KOPT-K1 (cell line): ENCODE measurements around the gene CFC1.
"Not testable (repeated sequence)": the region's sequence is repeated elsewhere in the genome, so short reads cannot be mapped to it uniquely, and the experiment has no call there.

ENCODE experiments used
- H3K27ac ChIP-seq: fragments of 200-600 bp; sonication (generic); 2 replicates; pipeline ENCODE4 v1.5.1; 2016; ENCODE audit warnings: antibody characterized with exemption, mild to moderate bottlenecking, low read depth, low read length; ENCODE audit not compliant: poor library complexity, severe bottlenecking
- H3K36me3 ChIP-seq: fragments of 200-600 bp; sonication (generic); 2 replicates; pipeline ENCODE4 v1.5.1; 2017; ENCODE audit warnings: antibody characterized with exemption, mild to moderate bottlenecking, low read length, moderate library complexity; ENCODE audit not compliant: insufficient read depth
- H3K9me3 ChIP-seq: fragments of 200-600 bp; sonication (generic); 2 replicates; pipeline ENCODE4 v1.5.1; 2017; ENCODE audit warnings: antibody characterized with exemption, low read length, mild to moderate bottlenecking; ENCODE audit not compliant: insufficient read depth, poor library complexity, severe bottlenecking

The CFC1 gene

DNA sequence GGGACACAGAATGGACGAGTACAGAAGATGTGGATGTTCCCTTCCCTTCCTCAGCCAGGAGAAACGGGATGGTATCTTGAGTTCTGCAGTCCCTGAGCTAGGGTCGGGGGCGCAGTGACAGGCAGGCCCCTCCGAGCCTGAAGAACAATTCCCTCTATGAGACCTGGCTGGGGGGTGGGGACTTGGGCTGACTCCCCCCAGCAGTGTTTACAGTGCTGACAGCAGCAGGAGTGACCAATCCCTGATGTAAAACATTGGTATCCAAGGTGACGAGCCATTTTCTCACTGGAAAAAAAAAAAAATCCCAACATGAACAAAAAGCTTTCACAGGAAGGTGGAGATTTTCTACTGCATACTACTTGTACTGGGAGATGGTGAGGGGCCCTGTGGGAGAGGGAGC, at the start of gene CFC1:
CFC1 (minus strand) TSS at position 183 of the 400 bp plus-strand sequence. CDS start 288 bp downstream, outside the sequence.
- H3K27ac ChIP-seq, H3K9me3 ChIP-seq, H3K36me3 ChIP-seq: not testable (repeated sequence)

DNA sequence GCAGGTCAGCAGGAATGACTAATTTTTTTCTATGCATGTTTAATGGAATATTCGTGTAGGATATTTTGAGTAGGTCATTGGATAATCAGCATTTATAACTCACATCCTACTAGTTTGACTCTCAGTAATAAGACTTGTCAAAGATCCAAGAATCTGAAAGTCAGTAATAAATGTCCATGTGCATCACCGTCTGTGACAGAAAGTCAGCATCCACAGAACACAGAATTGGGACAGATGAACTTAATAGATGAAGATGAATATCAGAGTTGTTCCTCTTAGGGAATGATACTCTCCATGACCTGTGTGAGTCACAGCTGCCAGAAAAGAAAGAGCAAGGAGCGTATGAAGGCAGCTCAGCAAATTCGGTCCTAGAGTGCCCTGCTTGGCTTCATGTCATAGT, 42.3 kb upstream of the CFC1 start:
- not testable (repeated sequence) for H3K27ac ChIP-seq, H3K36me3 ChIP-seq, H3K9me3 ChIP-seq

DNA sequence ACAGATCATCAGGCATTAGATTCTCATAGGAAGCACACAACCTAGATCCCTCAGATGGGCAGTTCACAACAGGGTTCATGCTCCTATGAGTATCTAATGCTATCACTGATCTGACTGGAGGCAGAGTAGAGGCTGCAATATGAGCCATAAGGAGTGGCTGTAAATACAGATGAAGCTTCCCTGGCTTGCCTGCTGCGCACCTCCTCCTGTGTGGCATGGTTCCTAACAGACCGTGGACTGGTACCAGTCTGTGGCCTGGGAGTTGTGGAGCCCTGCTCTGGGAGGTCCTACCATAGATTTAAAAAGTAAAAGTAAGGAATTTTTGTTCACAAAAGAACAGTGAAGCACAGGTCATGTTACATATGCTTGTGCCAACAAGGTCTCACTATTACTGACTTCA, 39.6 kb upstream of the CFC1 start:
- H3K27ac ChIP-seq, H3K9me3 ChIP-seq, H3K36me3 ChIP-seq: not testable (repeated sequence)

DNA sequence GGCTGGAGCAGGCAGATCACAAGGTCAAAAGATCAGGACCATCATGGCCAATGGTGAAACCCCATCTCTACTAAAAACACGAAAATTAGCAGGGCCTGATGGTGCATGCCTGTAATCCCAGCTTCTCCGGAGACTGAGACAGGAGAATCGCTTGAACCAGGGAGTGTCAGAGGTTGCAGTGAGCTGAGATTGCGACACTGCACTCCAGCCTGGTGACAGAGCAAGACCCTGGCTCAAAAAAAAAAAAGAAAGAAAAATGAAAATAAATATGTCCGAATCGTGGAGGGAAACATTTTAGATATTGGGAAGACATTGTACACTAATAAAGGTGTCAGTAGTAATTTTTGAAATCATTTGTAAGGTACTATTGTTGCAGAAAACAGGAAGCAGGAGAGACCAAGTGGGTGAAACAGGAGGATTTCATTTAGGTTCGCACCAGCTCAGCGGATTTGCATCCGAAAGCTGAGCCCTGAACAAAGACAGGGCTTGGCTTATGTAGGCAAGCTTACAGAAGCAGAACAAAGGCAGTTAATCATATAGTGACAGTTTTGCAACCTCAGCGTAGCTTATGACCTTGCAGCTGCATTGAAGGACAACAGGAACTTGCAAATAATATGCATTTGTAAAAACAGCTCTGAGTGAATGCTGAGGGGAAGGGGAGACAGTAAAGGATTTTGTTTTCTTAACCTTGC, 29.6 kb upstream of the CFC1 start:
- not testable (repeated sequence) for H3K27ac ChIP-seq, H3K9me3 ChIP-seq, H3K36me3 ChIP-seq

DNA sequence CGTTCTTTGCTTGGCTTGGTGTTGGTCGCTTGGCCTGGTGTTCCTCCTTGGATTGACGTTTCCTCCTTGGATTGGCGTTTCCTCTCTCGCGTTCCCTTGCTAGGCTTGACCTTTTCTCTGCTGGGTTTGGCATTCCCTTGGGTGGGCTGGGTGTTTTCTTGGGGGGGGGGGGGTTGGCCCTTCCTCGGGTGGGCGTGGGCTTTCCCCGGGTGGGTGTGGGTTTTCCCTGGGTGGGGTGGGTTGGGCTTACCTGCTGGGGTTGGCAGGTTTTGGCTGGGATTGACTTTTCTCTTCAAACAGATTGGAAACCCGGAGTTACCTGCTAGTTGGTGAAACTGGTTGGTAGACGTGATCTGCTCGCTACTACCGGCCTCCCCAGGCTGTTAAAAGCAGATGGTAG, 11.8 kb upstream of the CFC1 start, which contains the start of gene POTEJ:
POTEJ (plus strand) TSS at position 301 of the 400 bp plus-strand sequence; CDS start at position 394, 93 bp downstream.
- not testable (repeated sequence) for H3K9me3 ChIP-seq, H3K36me3 ChIP-seq, H3K27ac ChIP-seq

DNA sequence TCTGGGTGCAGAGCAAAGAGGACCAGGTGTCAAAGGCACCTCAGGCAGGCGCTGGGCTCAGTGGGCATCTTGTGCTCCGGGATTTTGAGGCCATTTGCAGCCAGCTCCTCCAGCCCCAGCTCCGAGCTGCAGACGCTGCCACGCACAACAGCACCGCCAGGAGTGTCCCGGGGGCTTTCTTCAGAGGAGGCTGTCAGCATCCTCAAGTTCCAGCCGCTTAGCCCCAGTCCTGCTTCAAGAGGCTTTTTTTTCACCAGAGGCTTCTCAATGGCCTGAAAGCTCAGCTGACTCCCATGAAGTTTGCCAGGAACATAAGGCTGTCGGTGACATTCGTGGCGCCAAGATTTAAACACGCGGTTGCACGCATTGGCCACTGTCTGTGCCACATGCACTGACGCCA, 11.1 kb upstream of the CFC1 start:
- H3K9me3 ChIP-seq, H3K36me3 ChIP-seq, H3K27ac ChIP-seq: not testable (repeated sequence)

DNA sequence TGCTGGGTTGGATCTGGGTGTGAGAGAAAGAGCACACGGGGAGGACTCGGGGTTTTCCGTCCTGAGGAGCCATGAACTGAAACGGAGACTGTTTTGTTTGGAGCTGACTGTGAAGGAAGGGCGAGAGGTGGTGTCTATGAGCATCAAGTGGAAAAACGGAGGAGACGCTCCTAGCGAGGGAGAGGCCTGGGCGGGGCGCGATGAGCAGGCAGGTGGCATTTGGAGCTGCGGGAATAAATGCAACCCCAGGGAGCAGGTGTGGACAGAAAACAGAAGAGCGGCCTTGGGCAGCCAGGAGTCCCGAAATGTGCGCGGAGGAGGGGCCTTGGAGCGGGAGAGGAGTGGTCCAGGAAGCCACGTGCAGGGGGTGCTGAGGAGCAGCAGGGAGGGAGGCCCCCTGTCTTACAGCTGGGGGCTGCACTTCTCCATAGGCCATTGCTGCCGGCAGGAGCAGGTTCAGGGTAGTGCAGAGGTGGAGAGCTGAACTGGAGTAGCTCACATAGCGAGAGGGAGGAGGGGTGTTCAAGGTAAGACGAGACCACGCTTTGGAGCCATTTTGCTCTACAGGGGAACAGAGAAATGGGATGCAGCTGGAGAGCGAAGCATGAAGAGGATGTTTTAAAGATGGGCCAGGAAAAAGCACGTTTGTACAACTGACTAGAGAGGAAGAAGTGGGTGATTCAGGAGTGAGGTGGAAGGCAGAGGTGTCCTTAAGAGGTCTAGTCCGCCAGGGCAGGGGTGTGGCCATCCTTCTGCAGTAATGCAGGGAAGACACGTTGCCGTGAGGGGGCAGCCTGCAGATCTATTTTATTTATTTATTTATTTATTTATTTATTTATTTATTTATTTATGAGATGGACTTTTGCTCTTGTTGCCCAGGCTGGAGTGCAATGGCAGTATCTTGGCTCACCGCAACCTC, 9.9 kb upstream of the CFC1 start:
- H3K36me3 ChIP-seq, result not testable (repeated sequence)

DNA sequence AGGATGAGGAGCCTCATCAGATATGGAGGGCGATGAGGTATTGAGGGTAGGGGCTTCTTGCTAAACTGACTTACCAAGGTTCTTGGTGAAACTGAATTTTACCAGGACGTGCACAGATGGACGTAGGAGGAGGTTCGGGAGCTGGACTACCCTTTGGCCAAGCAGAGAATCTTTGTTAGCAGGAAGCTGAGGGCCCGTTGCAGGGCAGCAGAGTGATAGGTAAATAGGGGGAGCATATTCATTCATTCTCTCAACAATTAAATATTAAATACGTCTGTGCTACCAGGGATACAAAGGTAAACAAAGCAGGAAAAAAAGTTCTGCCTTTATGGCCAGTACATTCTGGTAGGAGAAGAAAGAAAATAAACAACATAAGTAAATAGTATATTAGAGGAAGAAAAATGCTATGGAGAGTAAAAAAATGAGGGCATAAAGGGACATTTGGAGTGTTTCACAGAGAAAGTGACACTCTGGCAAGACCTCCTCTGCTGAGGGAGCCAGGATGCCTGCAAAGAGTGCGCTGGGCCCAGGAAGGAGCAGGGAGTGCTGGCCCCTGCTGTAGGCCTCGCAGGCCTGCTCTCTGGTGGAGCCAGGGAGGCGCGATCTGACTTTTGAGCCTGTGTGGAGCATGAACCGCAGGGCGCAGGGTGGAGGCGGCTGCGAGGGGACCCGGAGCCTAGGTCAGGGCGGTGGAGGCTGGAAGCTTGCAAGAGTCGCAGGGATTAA, 9.1 kb upstream of the CFC1 start:
- not testable (repeated sequence) for H3K36me3 ChIP-seq, H3K27ac ChIP-seq

More for the DNA sequence above, 9.9 kb upstream of the CFC1 start:
- H3K9me3 ChIP-seq, H3K27ac ChIP-seq: not testable (repeated sequence)

DNA sequence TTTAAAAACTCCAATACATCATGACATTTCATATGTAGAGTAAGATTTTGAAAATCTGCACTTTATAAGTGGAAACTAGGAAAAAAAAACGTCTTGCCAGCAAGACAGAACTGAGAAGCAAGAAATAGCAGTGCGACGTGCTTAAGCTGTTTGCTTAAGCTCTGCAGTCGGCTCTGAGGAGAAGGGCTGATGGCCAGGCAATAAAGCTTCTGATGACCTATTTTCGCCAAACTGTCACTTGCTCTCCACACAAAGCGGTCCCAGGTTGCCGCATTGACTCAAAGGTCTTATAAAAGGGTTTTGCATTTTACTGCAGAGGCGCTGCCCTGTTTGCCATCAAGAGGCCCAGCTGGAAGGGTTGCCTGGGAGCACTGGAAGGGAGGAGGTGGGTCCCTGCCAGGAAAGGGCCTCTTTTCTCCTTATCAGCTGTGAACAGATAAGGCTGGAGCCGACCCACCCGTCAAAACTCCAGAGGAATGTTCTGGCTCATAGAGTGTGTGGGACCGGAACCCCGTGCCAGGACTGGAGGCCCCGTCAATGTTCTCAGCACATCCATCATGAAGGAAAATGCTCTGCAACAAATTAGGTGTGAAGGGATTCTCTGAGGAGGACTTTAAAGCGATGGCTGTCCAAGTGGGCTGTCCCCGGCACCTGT, 2.4 kb upstream of the CFC1 start:
- H3K36me3 ChIP-seq, H3K27ac ChIP-seq, H3K9me3 ChIP-seq: not testable (repeated sequence)

More for the DNA sequence above, 9.1 kb upstream of the CFC1 start:
- H3K9me3 ChIP-seq, result not testable (repeated sequence)

DNA sequence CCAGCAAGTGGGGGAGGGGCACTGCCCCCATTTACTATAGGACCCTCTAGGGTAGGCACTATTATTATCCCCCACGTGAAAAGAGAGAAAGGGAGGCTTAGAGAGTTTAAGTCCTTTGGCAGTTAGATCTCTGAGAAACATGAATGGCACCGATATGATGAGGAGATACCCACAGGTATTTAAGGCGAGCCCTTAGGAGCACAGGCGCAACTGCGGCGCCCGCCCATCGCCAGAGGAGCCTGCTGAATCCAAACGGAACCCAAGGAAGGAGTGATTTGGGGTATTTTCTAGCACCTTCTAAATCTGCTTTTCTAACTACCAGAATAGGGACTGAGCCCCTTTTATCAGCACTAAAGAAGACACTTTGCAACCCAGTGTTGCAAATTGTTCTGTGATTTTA, 551 bp upstream of the CFC1 start:
- H3K9me3 ChIP-seq, H3K27ac ChIP-seq, H3K36me3 ChIP-seq: not testable (repeated sequence)

DNA sequence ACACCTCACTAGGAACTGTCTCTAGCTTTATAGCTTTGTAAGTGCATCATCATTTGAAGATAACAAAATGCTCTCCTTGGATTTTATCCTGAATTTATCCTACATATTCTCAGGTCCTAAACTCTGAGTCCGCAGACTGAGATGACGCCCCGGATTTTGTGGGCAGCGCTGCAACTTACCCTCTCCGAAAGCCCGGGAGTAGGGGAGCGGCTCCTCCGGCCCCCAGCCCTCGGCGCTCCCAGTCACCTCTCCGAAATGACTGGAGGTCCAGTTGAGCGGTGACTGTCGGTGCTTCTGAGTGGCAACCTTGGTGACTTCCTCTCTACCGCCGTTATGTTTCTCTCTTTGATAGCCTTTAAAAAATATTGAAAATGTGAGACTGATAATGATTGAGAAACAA, 912 bp downstream of the CFC1 start:
- H3K9me3 ChIP-seq, H3K27ac ChIP-seq: not testable (repeated sequence)

DNA sequence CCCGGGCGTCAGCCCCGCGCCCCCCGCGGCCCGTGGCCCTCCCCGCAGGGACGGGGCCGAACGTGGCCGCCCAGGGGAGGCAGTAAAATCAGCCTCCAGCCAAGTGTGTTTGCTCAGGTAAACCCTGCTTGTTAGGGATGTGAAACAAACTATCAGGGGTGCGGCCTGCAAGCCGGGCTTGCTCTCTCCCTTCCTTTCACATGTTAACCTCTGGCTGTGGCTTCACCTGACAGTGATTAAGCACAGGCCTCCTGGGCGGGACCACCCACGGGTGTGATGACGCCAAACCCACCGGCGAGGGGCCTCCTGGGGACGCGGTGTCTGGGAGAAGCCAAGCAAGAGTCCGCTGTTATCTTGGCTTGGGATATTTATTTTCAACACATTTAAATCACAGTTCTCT, 1.4 kb downstream of the CFC1 start:
- not testable (repeated sequence) for H3K36me3 ChIP-seq, H3K9me3 ChIP-seq, H3K27ac ChIP-seq

More for the DNA sequence above, 912 bp downstream of the CFC1 start:
- not testable (repeated sequence) for H3K36me3 ChIP-seq

DNA sequence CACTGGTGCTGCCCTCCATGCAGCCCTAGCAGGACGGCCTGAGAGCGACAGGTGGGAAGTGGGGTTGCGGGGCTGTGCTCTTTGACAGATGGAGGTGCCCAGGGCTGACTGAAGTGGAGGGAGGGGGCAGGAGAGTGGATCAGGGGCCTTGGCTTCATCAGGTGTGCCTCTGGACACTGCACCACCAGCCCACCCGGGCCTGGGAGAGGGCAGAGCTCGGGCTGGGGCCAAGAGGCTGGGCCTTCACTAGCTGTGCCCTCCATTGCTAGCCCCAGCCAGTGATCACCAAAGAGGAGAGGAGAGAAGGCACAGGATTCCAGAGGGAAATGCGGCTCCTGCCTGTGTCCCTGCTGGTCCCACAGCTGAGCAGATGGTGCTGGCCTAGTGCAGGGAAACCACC, 2.6 kb downstream of the CFC1 start:
- not testable (repeated sequence) for H3K36me3 ChIP-seq, H3K9me3 ChIP-seq

DNA sequence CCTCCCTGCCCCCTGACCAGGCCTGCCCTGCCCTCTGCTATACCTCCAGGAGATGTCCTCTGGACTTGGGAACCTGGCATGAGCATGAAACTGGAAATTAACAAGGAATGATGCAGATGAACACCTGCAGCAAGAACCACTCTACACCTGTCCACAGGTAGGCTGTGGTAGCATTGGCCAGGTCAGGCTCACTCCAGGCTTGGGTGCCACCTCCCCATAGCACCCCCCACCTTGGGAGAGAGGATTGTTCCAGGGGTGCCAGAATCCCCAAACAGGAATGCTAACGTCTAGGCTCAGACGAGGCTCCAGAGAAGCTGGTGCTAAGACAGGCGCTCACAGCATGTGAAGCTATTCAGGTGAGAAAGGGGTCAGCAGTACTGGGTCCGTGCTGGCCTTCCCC, 5.4 kb downstream of the CFC1 start:
- not testable (repeated sequence) for H3K36me3 ChIP-seq, H3K27ac ChIP-seq, H3K9me3 ChIP-seq

More for the DNA sequence above, 2.6 kb downstream of the CFC1 start:
- not testable (repeated sequence) for H3K27ac ChIP-seq
